Heart right ventricle (tissue), 16 donors: ENCODE data around the gene DCTN4. TPM values are rescaled to one million over a fixed set of nuclear protein-coding genes. Genes with fewer than 3 reads are reported as not detected.

Source experiments
- ATAC-seq, 8 donors: fragments of 200-7000 bp; cut with Tn5 transposase; one replicate each; pipeline ENCODE4 v1.9.1; 2020; ENCODE audit warnings: mild to moderate bottlenecking in 8 of 8, moderate library complexity in 8 of 8, moderate number of reproducible peaks in 1 of 8
- DNase-seq, 2 donors: peaks; one replicate each; pipeline ENCODE4 v3.0.0-alpha.2; 2020
- H3K27ac ChIP-seq, 10 donors: fragments of 200-600 bp; sonication (generic) in 2 of 10; one replicate each; pipeline versions ENCODE4 v1.5.0 to v1.8.0; 2020 to 2022; ENCODE audit warnings: mild to moderate bottlenecking in 3 of 10
- H3K27me3 ChIP-seq, 7 donors: fragments of 200-600 bp; one replicate each; pipeline ENCODE4 v1.8.0; 2021 to 2022; ENCODE audit warnings: mild to moderate bottlenecking in 2 of 7
- H3K36me3 ChIP-seq, 9 donors: fragments of 200-600 bp; sonication (generic) in 1 of 9; one replicate each; pipeline versions ENCODE4 v1.5.0 to v1.8.0; 2020 to 2022; ENCODE audit warnings: mild to moderate bottlenecking in 2 of 9
- H3K4me1 ChIP-seq, 9 donors: fragments of 200-600 bp; sonication (generic) in 1 of 9; one replicate each; pipeline versions ENCODE4 v1.5.0 to v1.8.0; 2020 to 2022; ENCODE audit warnings: mild to moderate bottlenecking in 4 of 9
- H3K4me3 ChIP-seq, 10 donors: fragments of 200-600 bp; sonication (generic) in 2 of 10; one replicate each; pipeline versions ENCODE4 v1.5.0 to v1.8.0; 2020 to 2022; ENCODE audit warnings: mild to moderate bottlenecking in 7 of 10, moderate library complexity in 2 of 10
- H3K9me3 ChIP-seq, 11 donors: fragments of 200-600 bp in 10 of 11; sonication (generic) in 2 of 11; one replicate each; pipeline versions ENCODE4 v1.5.0 to v1.8.0; 2013 to 2022; ENCODE audit warnings: mild to moderate bottlenecking in 2 of 11, control low read depth in 1 of 11, moderate library complexity in 1 of 11
- CTCF ChIP-seq, 9 donors: fragments of 200-600 bp; sonication (generic) in 2 of 9; IDR thresholded peaks; one replicate each; pipeline versions ENCODE4 v1.5.0 to v1.8.0; 2021 to 2022; ENCODE audit warnings: antibody characterized with exemption in 9 of 9, mild to moderate bottlenecking in 5 of 9, moderate library complexity in 1 of 9
- WGBS, 2 donors: extraction: QIAGEN DNeasy Blood & Tissue Kit; methylation state at CpG; one replicate each; pipeline ENCODE4 v1.1.7; 2013; ENCODE audit warnings: inconsistent platforms in 1 of 2; 5-methylcytosine and 5-hydroxymethylcytosine counted together
- intact Hi-C, 10 donors: fragments of 100-400 bp; cut with DNase I; formaldehyde crosslinking; loops; one replicate each; pipeline versions ENCODE4 v1.11.1 to v1.14.2; 2022
- polyA plus RNA-seq, 2 donors: library from polyadenylated mRNA; stranded (reverse); fragments of 200-250 nt; gene quantifications; one replicate each; pipeline ENCODE4 v1.2.3, GENCODE V29; 2013
- total RNA-seq, 10 donors: library from RNA; stranded (reverse); fragmentation: NEBNext Ultra II Directional in 3 of 10; extraction: Animal tissue kit (Norgen Biotek cat#: 25700) in 3 of 10; gene quantifications; one replicate each; pipeline versions ENCODE4 v1.2.1 to v1.2.4, GENCODE V29; 2021 to 2023
- donor health status: Arrhythmogenic right ventricular cardiomyopathy.
- donor health status: ischemic (EF 13 %, LVEDD 7.1; RV severe dilation, severe dysfunction).
- donor health status: healthy with polysubstance abuse.
- donor health status: DM: no; HTN: yes; CAD: no.
- donor health status: DM: no; HTN: no; CAD: no.
- donor health status: ischemic (EF 25% LVEDD 6.9; RV normal size, moderate dysfunction).
- donor health status: ischemic (EF 25% LVEDD 5.7; RV mildly dilated, moderate dysfunction).
- donor health status: healthy.
- donor health status: DM: yes; HTN: yes; CAD: no.
- donor health status: Ischemic cardiomyopathy.
- donor health status: ischemic (EF 35%, LVEDD 5.7; RV mildly dilated, moderate dysfunction).
- donor health status: nonischemic (EF 11% LVEDD 7.7; RV severe dilation, severe dysfunction).
- donor health status: DM: yes; HTN: yes; CAD: no.
- donor health status: PGD.
- donor health status: ischemic (EF 29% LVEDD 5.4; RV normal size, mild dysfunction).
- donor health status: nonischemic (EF 23%, LVEDD 6.1; RV moderate dilation, normal function).

The DCTN4 gene
- total and polyA plus RNA-seq, 12 donors = 20.0 to 68.3 (median 56.7) TPM

- TF ChIP-seq CTCF (IDR thresholded peaks at IDR 0.05) = no peak
- Histone ChIP-seq H3K4me3 (peak overlapping the region in 1 of 10 donors; percentile 22), H3K9me3 (peaks cover 0 to 18% (median 0%) of the 10 kb centered on the region in 11 donors), H3K27ac (peak overlapping the region in 5 of 10 donors; percentile 9 to 84 (median 28)), H3K27me3 (no peaks in the 10 kb centered on the region), H3K36me3 (peaks cover 0 to 77% (median 36%) of the 10 kb centered on the region in 9 donors), H3K4me1 (peaks cover 0 to 65% (median 0%) of the 10 kb centered on the region in 9 donors)
- DNase-seq = peak; percentile 37 to 47
- intact Hi-C loops = no loop called here
- WGBS, 2 donors = 82 to 95% methylated on average over 7 of the region's 7 CpGs
- ATAC-seq = peak in 7 of 8 donors; percentile 56 to 84 (median 69)
Measured at GRCh38 chr5:150734579-150735384, 24.0 kb downstream of the DCTN4 start.

DNA sequence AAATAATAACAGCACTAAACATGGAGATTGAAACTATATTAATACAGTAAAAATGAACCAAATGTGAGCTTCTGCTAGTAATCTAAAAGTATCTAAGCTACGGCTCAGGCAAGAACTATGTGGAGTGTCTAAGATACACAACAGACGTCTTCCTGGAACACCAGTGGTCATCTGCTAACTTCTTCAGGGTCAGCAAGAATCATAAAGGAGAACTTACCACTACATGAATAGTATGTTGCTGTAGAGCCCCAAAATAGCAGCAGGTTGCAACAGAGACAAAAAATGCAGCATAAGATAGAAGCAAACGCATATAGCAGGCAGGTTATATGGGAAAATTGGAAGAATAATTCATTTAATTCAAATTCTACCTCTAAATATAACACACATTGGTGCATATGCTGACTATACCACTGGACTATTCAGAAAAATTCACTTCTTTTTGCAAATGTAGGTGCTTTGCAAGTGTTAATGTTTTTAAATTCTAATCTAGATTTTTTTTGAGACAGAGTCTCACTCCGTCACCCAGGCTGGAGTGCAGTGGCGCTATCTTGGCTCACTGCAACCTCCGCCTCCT, 27.1 kb downstream of the DCTN4 start:
- peaks cover 0 to 39% (median 0%) of the 10 kb centered on the region in 9 donors for H3K4me1 ChIP-seq
- H3K4me3 ChIP-seq = no peak overlapping the region
- TF ChIP-seq CTCF (IDR thresholded peaks at IDR 0.05) = no peak
- H3K36me3 ChIP-seq = peaks cover 0 to 98% (median 59%) of the 10 kb centered on the region in 9 donors
- DNase-seq (no peak), ATAC-seq (peak in 6 of 8 donors; percentile 33 to 77 (median 58))
- no peaks in the 10 kb centered on the region for H3K27me3 ChIP-seq
- 85 to 89% methylated on average over 6 of the region's 6 CpGs for WGBS, 2 donors
- peak overlapping the region in 1 of 10 donors; percentile 84 for H3K27ac ChIP-seq
- peaks cover 0 to 17% (median 0%) of the 10 kb centered on the region in 11 donors for H3K9me3 ChIP-seq
- intact Hi-C loops = no loop called here

- Histone ChIP-seq H3K27ac (no peak overlapping the region), H3K4me3 (no peak overlapping the region), H3K27me3 (no peaks in the 10 kb centered on the region), H3K9me3 (peaks cover 0 to 8% (median 0%) of the 10 kb centered on the region in 11 donors), H3K36me3 (peaks cover 0 to 98% (median 66%) of the 10 kb centered on the region in 9 donors), H3K4me1 (peaks cover 0 to 25% (median 0%) of the 10 kb centered on the region in 9 donors)
- intact Hi-C loops = no loop called here
- no peak for TF ChIP-seq CTCF (IDR thresholded peaks at IDR 0.05)
- no peak for ATAC-seq
- WGBS, 2 donors = 82 to 96% methylated on average over 4 of the region's 4 CpGs
- DNase-seq = no peak
Measured at GRCh38 chr5:150729859-150730258, 29.0 kb downstream of the DCTN4 start.

GRCh38 chr5:150723845-150724244, 35.0 kb downstream of the DCTN4 start:
- DNase-seq (no peak), ATAC-seq (no peak)
- Histone ChIP-seq H3K9me3 (no peaks in the 10 kb centered on the region), H3K4me1 (no peaks in the 10 kb centered on the region), H3K36me3 (peaks cover 0 to 100% (median 70%) of the 10 kb centered on the region in 9 donors), H3K27me3 (no peaks in the 10 kb centered on the region), H3K4me3 (no peak overlapping the region), H3K27ac (no peak overlapping the region)
- WGBS, 2 donors = 67 to 95% methylated on average over 2 of the region's 2 CpGs
- intact Hi-C loops = no loop called here
- no peak for TF ChIP-seq CTCF (IDR thresholded peaks at IDR 0.05)
